HepG2 (cell line): Measurements from ENCODE around the gene TMEM247. TPM values are rescaled to one million over a fixed set of nuclear protein-coding genes. Genes with fewer than 3 reads are reported as not detected.
A peak's percentile ranks its signal among the peaks of the same experiment; 100 is the strongest.

Source experiments
- CHD4 ChIP-seq: fragments of 200-600 bp; sonication (generic); IDR thresholded peaks from 2 replicates; pipeline ENCODE4 v1.7.0; 2017; ENCODE audit warnings: mild to moderate bottlenecking, low read length, borderline replicate concordance
- DZIP1 ChIP-seq: sonication (generic); formaldehyde crosslinking; IDR thresholded peaks from 2 replicates; pipeline ENCODE4 v1.5.0; 2020; ENCODE audit warnings: mild to moderate bottlenecking, missing genetic modification reagents
- ELK4 ChIP-seq: sonication (generic); formaldehyde crosslinking; IDR thresholded peaks from 2 replicates; pipeline ENCODE4 v1.9.0; 2021; ENCODE audit warnings: missing genetic modification reagents, borderline replicate concordance
- HNF4G ChIP-seq, 2 experiments: sonication (generic) in 1 of 2; formaldehyde crosslinking in 1 of 2; IDR thresholded peaks; 2 replicates each; pipeline versions ENCODE4 v1.4.0 to v1.6.1; 2011 to 2020; ENCODE audit warnings: borderline replicate concordance in 2 of 2, low read depth in 2 of 2, mild to moderate bottlenecking in 2 of 2, low read length in 1 of 2, missing genetic modification reagents in 1 of 2, moderate library complexity in 1 of 2
- KDM4B ChIP-seq: sonication (generic); formaldehyde crosslinking; IDR thresholded peaks from 2 replicates; pipeline ENCODE4 v1.4.0; 2020; ENCODE audit warnings: missing genetic modification reagents
- NBN ChIP-seq: fragments of 450-650 bp; conservative IDR thresholded peaks from 2 replicates; pipeline ENCODE4 v1.6.1; 2017
- POLR2AphosphoS2 ChIP-seq: IDR thresholded peaks from 2 replicates; pipeline ENCODE4 v1.6.1; 2011; ENCODE audit warnings: low read depth, low read length, improper control_type of control experiment
- SMARCC2 ChIP-seq: fragments of 450-650 bp; IDR thresholded peaks from 2 replicates; pipeline ENCODE4 v1.6.1; 2017; ENCODE audit warnings: antibody characterized with exemption, mild to moderate bottlenecking
- SOX13 ChIP-seq, 3 experiments: fragments of 450-650 bp in 1 of 3; sonication (generic) in 1 of 3; formaldehyde crosslinking in 1 of 3; IDR thresholded peaks in 2 of 3; conservative IDR thresholded peaks in 1 of 3; 2 replicates each; pipeline versions ENCODE4 v1.5.0 to v1.6.1; 2016 to 2020; ENCODE audit warnings: antibody characterized with exemption in 1 of 3, mild to moderate bottlenecking in 1 of 3, missing compliant biosample characterization in 1 of 3, missing genetic modification reagents in 1 of 3, moderate library complexity in 1 of 3
- TSC22D2 ChIP-seq: sonication (generic); formaldehyde crosslinking; IDR thresholded peaks from 2 replicates; pipeline ENCODE4 v1.5.1; 2020; ENCODE audit warnings: missing genetic modification reagents, mild to moderate bottlenecking, borderline replicate concordance
- ZNF414 ChIP-seq: sonication (generic); formaldehyde crosslinking; IDR thresholded peaks from 2 replicates; pipeline ENCODE4 v1.5.0; 2020; ENCODE audit warnings: missing genetic modification reagents
- ZNF552 ChIP-seq: sonication (generic); formaldehyde crosslinking; IDR thresholded peaks from 2 replicates; pipeline ENCODE4 v1.9.0; 2022; ENCODE audit warnings: missing genetic modification reagents, mild to moderate bottlenecking, borderline replicate concordance
- ZNF556 ChIP-seq: sonication (generic); formaldehyde crosslinking; IDR thresholded peaks from 2 replicates; pipeline ENCODE4 v1.4.0; 2020; ENCODE audit warnings: mild to moderate bottlenecking, missing genetic modification reagents, borderline replicate concordance
- ZNF605 ChIP-seq: sonication (generic); formaldehyde crosslinking; IDR thresholded peaks from 2 replicates; pipeline ENCODE4 v1.8.0; 2022; ENCODE audit warnings: mild to moderate bottlenecking, missing genetic modification reagents
- ZNF616 ChIP-seq: sonication (generic); formaldehyde crosslinking; IDR thresholded peaks from 2 replicates; pipeline ENCODE4 v1.5.0; 2020; ENCODE audit warnings: low read depth, mild to moderate bottlenecking, missing genetic modification reagents
- ZNF644 ChIP-seq: IDR thresholded peaks from 2 replicates; pipeline ENCODE4 v1.6.1; 2016; ENCODE audit warnings: low read depth
- ZNF777 ChIP-seq: sonication (generic); formaldehyde crosslinking; IDR thresholded peaks from 2 replicates; pipeline ENCODE4 v1.4.0; 2020; ENCODE audit warnings: missing genetic modification reagents
- ZZZ3 ChIP-seq: sonication (generic); formaldehyde crosslinking; IDR thresholded peaks from 2 replicates; pipeline ENCODE4 v1.4.0; 2020; ENCODE audit warnings: missing genetic modification reagents, mild to moderate bottlenecking, borderline replicate concordance
- polyA plus RNA-seq, 8 experiments: library from polyadenylated mRNA; depleted of rRNA in 3 of 8; stranded (reverse) in 7 of 8; unstranded in 1 of 8; fragments of >200 nt; fragmentation: Illumina TruSeq in 4 of 8; extraction: Trizol in 4 of 8; gene quantifications; 2 replicates each; pipeline versions ENCODE4 v1.2.1 to v1.2.3, GENCODE V29; 2011 to 2016; ENCODE audit warnings: low read depth in 4 of 8, missing spikeins in 1 of 8, mixed read lengths in 1 of 8; ENCODE audit not compliant: insufficient read depth in 1 of 8
- total RNA-seq, 5 experiments: library from RNA; depleted of rRNA; stranded (reverse); fragments of >200 nt; fragmentation: Illumina TruSeq; extraction: Trizol; gene quantifications; 2 replicates each; pipeline ENCODE4 v1.2.3, GENCODE V29; 2016; ENCODE audit warnings: low read depth in 1 of 5
- TF ChIP-seq, protein P1 (sequence below): sonication (generic); formaldehyde crosslinking; IDR thresholded peaks from 2 replicates; pipeline ENCODE4 v1.4.0; 2020; ENCODE audit warnings: missing genetic modification reagents

The TMEM247 gene
- total and polyA plus RNA-seq, 2 of the 13 experiments (the other 11 are each of a cell fraction or from before 2014, with no cell fraction given) = not detected

- TF ChIP-seq DZIP1 (CRISPR knock-in tag) = no peak
- TF ChIP-seq ZNF616 (CRISPR knock-in tag) = no peak
- TF ChIP-seq ZZZ3 (CRISPR knock-in tag) = no peak
- TF ChIP-seq, protein P1, sequence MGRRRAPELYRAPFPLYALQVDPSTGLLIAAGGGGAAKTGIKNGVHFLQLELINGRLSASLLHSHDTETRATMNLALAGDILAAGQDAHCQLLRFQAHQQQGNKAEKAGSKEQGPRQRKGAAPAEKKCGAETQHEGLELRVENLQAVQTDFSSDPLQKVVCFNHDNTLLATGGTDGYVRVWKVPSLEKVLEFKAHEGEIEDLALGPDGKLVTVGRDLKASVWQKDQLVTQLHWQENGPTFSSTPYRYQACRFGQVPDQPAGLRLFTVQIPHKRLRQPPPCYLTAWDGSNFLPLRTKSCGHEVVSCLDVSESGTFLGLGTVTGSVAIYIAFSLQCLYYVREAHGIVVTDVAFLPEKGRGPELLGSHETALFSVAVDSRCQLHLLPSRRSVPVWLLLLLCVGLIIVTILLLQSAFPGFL (CRISPR knock-in tag) = no peak
- no peak for TF ChIP-seq ZNF552
- TF ChIP-seq ZNF777 (CRISPR knock-in tag) = peak; percentile 63; the same call in 1 of the 2 replicates
- no peak for TF ChIP-seq CHD4
- no peak for TF ChIP-seq KDM4B (CRISPR knock-in tag)
- TF ChIP-seq ZNF556 = no peak
- no peak for TF ChIP-seq TSC22D2 (CRISPR knock-in tag)
- TF ChIP-seq SOX13 (IDR thresholded peaks at IDR 0.05) = no peak
- no peak for TF ChIP-seq SOX13 (CRISPR knock-in tag; conservative IDR thresholded peaks at IDR 0.05 in 1 of 2, IDR thresholded peaks at IDR 0.05 in 1 of 2)
- no peak for TF ChIP-seq POLR2AphosphoS2
- no peak for TF ChIP-seq ZNF644 (CRISPR knock-in tag)
- TF ChIP-seq SMARCC2 = no peak
- TF ChIP-seq ZNF605 = no peak
- TF ChIP-seq NBN = no peak
- no peak for TF ChIP-seq ELK4 (CRISPR knock-in tag)
- TF ChIP-seq HNF4G (IDR thresholded peaks at IDR 0.05; ENCODE audit: borderline replicate concordance, low read depth, low read length) = peak; percentile 50; the same call in 1 of the 2 replicates
- TF ChIP-seq HNF4G (CRISPR knock-in tag; IDR thresholded peaks at IDR 0.05; ENCODE audit: borderline replicate concordance, low read depth) = no peak
- no peak for TF ChIP-seq ZNF414 (CRISPR knock-in tag)
Measured at GRCh38 chr2:46482490-46482889, 3.1 kb downstream of the TMEM247 start (continued).
